ENCODE results near the gene THSD4.

The THSD4 gene

DNA sequence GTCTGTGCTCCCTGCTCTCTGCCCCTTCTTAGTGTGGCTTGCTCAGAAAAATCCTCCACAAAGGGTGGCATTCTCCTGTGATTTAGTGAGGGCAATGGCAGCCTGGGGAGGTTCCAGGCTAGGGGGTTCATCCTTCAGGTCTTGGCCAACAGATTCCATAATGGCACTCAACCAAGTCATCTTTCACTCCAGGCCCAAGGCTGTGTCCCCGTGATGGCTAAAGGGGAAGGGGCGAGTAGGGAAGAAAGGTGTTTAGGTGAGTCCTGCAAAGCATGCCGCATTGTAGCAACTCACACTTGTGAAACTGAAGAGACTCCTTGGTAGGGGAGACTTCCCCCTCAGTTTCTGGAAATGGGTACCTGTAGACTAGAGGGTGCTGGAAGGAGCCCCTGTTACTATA is 105.6 kb downstream of the THSD4 start:
- Histone ChIP-seq H3K79me2 (ENCODE audit: low read length) (no peaks in the 10 kb centered on the region), H2AFZ (ENCODE audit: low read depth, low read length) (no peak overlapping the region), H3K27me3 (ENCODE audit: low read depth, low read length) (peaks cover 39% of the 10 kb centered on the region), H3K9ac (ENCODE audit: low read length) (no peak overlapping the region), H3K4me2 (ENCODE audit: low read length) (no peak overlapping the region), H3K4me1 (ENCODE audit: low read length) (peaks cover 5% of the 10 kb centered on the region; the same call in 1 of the 2 replicates), H3K9me3 (ENCODE audit: insufficient read depth, low read length) (no peaks in the 10 kb centered on the region), H4K20me1 (ENCODE audit: insufficient read depth, low read length) (no peaks in the 10 kb centered on the region), H3K27ac (ENCODE audit: low read length) (no peak overlapping the region), H3K4me3 (ENCODE audit: low read length) (no peak overlapping the region), H3K36me3 (replicated peaks; ENCODE audit: low read depth, low read length) (no peaks in the 10 kb centered on the region)
- no peak for TF ChIP-seq CTCF (IDR thresholded peaks at IDR 0.05; ENCODE audit: low read depth, low read length)
- TF ChIP-seq EZH2phosphoT487 (IDR thresholded peaks at IDR 0.05; ENCODE audit: low read depth), result no peak

GRCh38 chr15:71221417-71221816 is 106.1 kb downstream of the THSD4 start:
- Histone ChIP-seq H3K4me1 (ENCODE audit: low read length) (peaks cover 5% of the 10 kb centered on the region; the same call in 1 of the 2 replicates), H3K4me3 (ENCODE audit: low read length) (no peak overlapping the region), H3K27ac (ENCODE audit: low read length) (no peak overlapping the region), H3K9me3 (ENCODE audit: insufficient read depth, low read length) (no peaks in the 10 kb centered on the region), H3K9ac (ENCODE audit: low read length) (no peak overlapping the region), H4K20me1 (ENCODE audit: insufficient read depth, low read length) (no peaks in the 10 kb centered on the region), H3K36me3 (replicated peaks; ENCODE audit: low read depth, low read length) (no peaks in the 10 kb centered on the region), H3K27me3 (ENCODE audit: low read depth, low read length) (peaks cover 34% of the 10 kb centered on the region), H3K4me2 (ENCODE audit: low read length) (no peak overlapping the region), H3K79me2 (ENCODE audit: low read length) (no peaks in the 10 kb centered on the region), H2AFZ (ENCODE audit: low read depth, low read length) (no peak overlapping the region)
- TF ChIP-seq EZH2phosphoT487 (IDR thresholded peaks at IDR 0.05; ENCODE audit: low read depth), result no peak
- no peak for TF ChIP-seq CTCF (IDR thresholded peaks at IDR 0.05; ENCODE audit: low read depth, low read length)

DNA sequence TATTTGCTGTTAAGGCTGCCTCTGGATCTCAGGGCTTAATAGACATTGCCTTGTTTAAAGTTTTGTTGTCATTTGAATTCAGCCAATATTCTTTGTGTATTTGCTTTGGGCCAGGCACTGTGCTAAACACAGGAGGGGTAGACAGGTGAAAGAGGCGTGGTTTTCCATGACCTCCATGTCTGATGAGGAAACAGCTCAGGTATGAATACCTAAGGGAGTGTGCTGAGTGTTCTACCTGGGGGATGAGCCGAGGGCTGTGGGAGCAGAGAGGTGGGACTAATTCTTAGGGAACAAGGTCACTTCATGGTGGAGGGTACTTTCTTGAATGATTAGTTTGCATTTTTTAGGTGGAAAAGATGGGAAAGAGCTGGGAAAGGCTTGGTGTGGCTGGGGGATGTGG is 108.2 kb downstream of the THSD4 start:
- TF ChIP-seq EZH2phosphoT487 (IDR thresholded peaks at IDR 0.05; ENCODE audit: low read depth) (no peak), CTCF (IDR thresholded peaks at IDR 0.05; ENCODE audit: low read depth, low read length) (no peak)

DNA sequence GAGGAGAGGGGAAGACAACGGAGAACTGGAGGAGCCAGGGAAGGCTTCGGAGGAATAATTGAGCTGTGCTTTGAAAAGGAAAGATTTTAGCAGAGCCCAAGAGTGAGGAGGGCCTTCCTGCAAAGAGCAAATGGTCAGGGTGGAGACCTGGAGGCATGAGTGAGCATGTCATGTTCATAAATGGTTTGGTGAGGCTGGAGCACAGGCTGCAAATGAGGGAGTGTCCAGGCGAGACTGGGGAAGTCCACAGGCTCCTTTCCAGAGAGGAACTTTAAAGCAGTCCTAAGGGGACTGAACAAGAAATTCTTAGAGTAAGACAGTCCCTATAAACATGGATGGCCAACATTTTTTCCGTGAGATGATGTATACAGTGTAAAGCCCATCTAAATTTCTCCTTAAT is 108.8 kb downstream of the THSD4 start:
- H3K36me3 ChIP-seq (replicated peaks; ENCODE audit: low read depth, low read length), result no peaks in the 10 kb centered on the region
- H3K79me2 ChIP-seq (ENCODE audit: low read length), result no peaks in the 10 kb centered on the region
- H3K4me1 ChIP-seq (ENCODE audit: low read length), result peaks cover 5% of the 10 kb centered on the region; the same call in 1 of the 2 replicates
- H3K27me3 ChIP-seq (ENCODE audit: low read depth, low read length), result peaks cover 34% of the 10 kb centered on the region
- H3K4me2 ChIP-seq (ENCODE audit: low read length), result no peak overlapping the region
- H2AFZ ChIP-seq (ENCODE audit: low read depth, low read length), result no peak overlapping the region
- H4K20me1 ChIP-seq (ENCODE audit: insufficient read depth, low read length), result no peaks in the 10 kb centered on the region
- no peak overlapping the region for H3K27ac ChIP-seq (ENCODE audit: low read length)
- no peak overlapping the region for H3K9ac ChIP-seq (ENCODE audit: low read length)
- H3K4me3 ChIP-seq (ENCODE audit: low read length), result no peak overlapping the region
- no peaks in the 10 kb centered on the region for H3K9me3 ChIP-seq (ENCODE audit: insufficient read depth, low read length)
- TF ChIP-seq EZH2phosphoT487 (IDR thresholded peaks at IDR 0.05; ENCODE audit: low read depth), result no peak
- no peak for TF ChIP-seq CTCF (IDR thresholded peaks at IDR 0.05; ENCODE audit: low read depth, low read length)

More for the DNA sequence above, 108.2 kb downstream of the THSD4 start:
- no peak overlapping the region for H3K4me3 ChIP-seq (ENCODE audit: low read length)
- no peak overlapping the region for H2AFZ ChIP-seq (ENCODE audit: low read depth, low read length)
- no peaks in the 10 kb centered on the region for H3K9me3 ChIP-seq (ENCODE audit: insufficient read depth, low read length)
- no peak overlapping the region for H3K4me2 ChIP-seq (ENCODE audit: low read length)
- no peaks in the 10 kb centered on the region for H4K20me1 ChIP-seq (ENCODE audit: insufficient read depth, low read length)
- no peak overlapping the region for H3K27ac ChIP-seq (ENCODE audit: low read length)
- H3K27me3 ChIP-seq (ENCODE audit: low read depth, low read length), result peaks cover 34% of the 10 kb centered on the region
- no peaks in the 10 kb centered on the region for H3K79me2 ChIP-seq (ENCODE audit: low read length)
- peaks cover 5% of the 10 kb centered on the region; the same call in 1 of the 2 replicates for H3K4me1 ChIP-seq (ENCODE audit: low read length)
- no peaks in the 10 kb centered on the region for H3K36me3 ChIP-seq (replicated peaks; ENCODE audit: low read depth, low read length)
- H3K9ac ChIP-seq (ENCODE audit: low read length), result no peak overlapping the region

Measured in OCI-LY3 (cell line).